Omental fat pad (tissue), 4 donors: ENCODE data around the gene ORM1. TPM values are rescaled to one million over a fixed set of nuclear protein-coding genes. Genes with fewer than 3 reads are reported as not detected.

ENCODE experiments used
- ATAC-seq: fragments of 150-250 bp; one replicate; pipeline ENCODE4 v1.9.1; 2016; ENCODE audit warnings: mild to moderate bottlenecking, moderate library complexity; ENCODE audit not compliant: low FRiP score
- DNase-seq: peaks from one replicate; pipeline ENCODE4 v3.0.0-alpha.2; 2019; ENCODE audit warnings: low spot score
- total RNA-seq, 4 donors: library from RNA; depleted of rRNA; stranded (reverse); fragments of >200 nt; gene quantifications; one replicate each; pipeline ENCODE4 v1.1.0, GENCODE V29; 2016
- TF ChIP-seq, protein P1 (sequence below), 3 donors: fragments of 450-650 bp; IDR thresholded peaks; one replicate each; pipeline ENCODE4 v1.5.1; 2016 to 2017; ENCODE audit warnings: antibody characterized with exemption in 3 of 3, mild to moderate bottlenecking in 3 of 3, moderate library complexity in 2 of 3

Gene ORM1
- total RNA-seq, 4 donors from 2014 or later, result 0.65 to 5.4 (median 1.0) TPM; not detected in 1

DNA sequence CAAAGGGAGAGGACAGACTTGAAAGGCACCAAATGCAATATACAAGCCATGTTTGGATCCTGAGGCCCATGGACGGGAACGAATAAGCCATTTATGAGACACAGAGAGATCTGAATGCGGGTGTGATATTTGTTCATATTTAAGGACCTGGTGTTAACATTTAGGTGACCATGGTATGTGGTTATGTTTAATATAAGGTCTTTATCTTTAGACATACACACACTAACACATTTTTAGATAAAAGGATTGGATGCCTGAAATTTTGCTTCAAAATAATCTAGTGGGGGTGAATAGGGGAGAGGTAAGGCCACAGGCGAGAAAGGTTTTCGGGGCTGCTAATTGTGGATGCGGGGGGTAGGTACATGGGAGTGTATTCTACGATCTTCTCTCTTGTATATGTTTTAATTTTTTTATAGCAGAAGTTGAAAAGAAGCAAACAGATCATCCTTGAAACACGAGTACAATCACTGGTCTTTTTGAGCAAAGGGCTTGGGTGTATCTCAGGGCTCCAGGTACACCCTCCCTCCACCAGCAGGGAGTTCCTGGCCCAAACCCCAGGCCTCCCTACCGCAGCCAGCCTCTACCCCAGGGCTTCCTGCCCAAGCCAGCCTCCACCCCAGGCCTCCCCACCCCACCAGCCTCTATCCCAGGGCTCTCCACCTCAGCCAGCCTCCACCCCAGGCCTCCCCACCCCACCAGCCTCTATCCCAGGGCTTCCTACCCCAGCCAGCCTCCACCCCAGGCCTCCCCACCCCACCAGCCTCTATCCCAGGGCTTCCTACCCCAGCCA, 52.7 kb downstream of the ORM1 start:
- ATAC-seq (no peak), DNase-seq (no peak)
- TF ChIP-seq, protein P1, sequence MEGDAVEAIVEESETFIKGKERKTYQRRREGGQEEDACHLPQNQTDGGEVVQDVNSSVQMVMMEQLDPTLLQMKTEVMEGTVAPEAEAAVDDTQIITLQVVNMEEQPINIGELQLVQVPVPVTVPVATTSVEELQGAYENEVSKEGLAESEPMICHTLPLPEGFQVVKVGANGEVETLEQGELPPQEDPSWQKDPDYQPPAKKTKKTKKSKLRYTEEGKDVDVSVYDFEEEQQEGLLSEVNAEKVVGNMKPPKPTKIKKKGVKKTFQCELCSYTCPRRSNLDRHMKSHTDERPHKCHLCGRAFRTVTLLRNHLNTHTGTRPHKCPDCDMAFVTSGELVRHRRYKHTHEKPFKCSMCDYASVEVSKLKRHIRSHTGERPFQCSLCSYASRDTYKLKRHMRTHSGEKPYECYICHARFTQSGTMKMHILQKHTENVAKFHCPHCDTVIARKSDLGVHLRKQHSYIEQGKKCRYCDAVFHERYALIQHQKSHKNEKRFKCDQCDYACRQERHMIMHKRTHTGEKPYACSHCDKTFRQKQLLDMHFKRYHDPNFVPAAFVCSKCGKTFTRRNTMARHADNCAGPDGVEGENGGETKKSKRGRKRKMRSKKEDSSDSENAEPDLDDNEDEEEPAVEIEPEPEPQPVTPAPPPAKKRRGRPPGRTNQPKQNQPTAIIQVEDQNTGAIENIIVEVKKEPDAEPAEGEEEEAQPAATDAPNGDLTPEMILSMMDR (IDR thresholded peaks at IDR 0.05), result no peak

Other genes with a start within 250 kb of the ORM1 start
- gene AMBP, start 244.8 kb upstream of the ORM1 start, total RNA-seq, result not detected
- under 1 TPM in 2 of 4 donors, not detected in 2; 0.12 to 0.19 TPM for gene KIF12, start 223.8 kb upstream of the ORM1 start, total RNA-seq
- gene COL27A1, start 167.6 kb upstream of the ORM1 start, total RNA-seq, result 10 to 100 TPM in 3 of 4 donors, 1 to 10 TPM in 1; 4.9 to 78.9 (median 10.1) TPM
- gene ORM2, start 6.8 kb downstream of the ORM1 start, total RNA-seq, result 1 to 10 TPM in 1 of 4 donors, not detected in 3; 1.6 TPM
- 10 to 100 TPM; 22.6 to 86.1 (median 71.5) TPM for gene AKNA, start 64.9 kb downstream of the ORM1 start, total RNA-seq
- gene WHRN, start 182.4 kb downstream of the ORM1 start, total RNA-seq, result 10 to 100 TPM in 1 of 4 donors, 1 to 10 TPM in 3; 3.0 to 15.5 (median 6.6) TPM